Measurements from ENCODE around the gene ADARB2. TPM values are rescaled to one million over a fixed set of nuclear protein-coding genes. Genes with fewer than 3 reads are reported as not detected.
"Not testable (repeated sequence)": the region's sequence is repeated elsewhere in the genome, so short reads cannot be mapped to it uniquely, and the experiment has no call there.

Gene ADARB2
- total RNA-seq, 1 donor from 2014 or later, result 0.22 TPM

- ATAC-seq (no peak), DNase-seq (no peak)
- intact Hi-C loops (cut with micrococcal nuclease), result no loop called here
Observed at GRCh38 chr10:1346201-1346600, 391.1 kb downstream of the ADARB2 start.

DNA sequence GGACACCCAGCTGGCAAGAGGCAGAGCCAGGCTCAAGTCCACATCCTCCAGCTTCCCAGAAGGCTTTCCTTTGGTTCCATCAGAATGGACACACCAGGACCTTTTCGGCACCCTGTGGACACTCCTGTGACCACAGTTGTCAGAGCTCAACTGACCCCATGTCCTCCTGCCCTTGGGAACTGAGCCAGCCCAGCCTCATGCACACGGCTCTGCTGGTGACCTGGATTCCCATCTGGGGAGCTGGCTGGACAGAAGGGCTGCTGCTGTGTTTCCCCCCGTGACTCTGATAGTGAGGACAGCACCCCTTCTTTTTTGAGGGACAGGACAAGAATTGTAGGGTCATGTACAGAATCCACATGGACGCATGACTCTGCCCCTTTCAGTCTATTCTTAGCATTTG is 392.0 kb downstream of the ADARB2 start:
- intact Hi-C loops (cut with micrococcal nuclease), result no loop called here
- no peak for ATAC-seq
- DNase-seq, result no peak

DNA sequence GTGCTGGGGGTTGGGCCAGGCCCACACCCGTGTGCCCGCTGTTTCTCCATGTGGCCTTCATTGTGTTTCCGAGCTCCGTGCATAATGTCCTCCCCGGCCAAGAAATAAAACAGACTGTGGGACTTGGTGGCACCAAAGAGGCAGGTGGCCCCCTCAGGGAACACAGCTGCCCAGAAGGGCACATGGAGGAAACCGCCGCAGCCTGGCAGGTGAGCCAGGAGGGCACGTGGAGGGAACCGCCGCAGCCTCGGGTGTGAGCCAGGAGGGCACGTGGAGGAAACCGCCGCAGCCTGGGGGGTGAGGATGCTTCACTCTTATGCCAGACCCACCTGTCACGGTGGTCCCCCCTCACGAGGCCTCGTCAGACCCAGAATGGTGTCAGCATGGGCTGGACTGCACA is 392.5 kb downstream of the ADARB2 start:
- no peak for ATAC-seq
- intact Hi-C loops (cut with micrococcal nuclease), result no loop called here
- DNase-seq, result no peak

DNA sequence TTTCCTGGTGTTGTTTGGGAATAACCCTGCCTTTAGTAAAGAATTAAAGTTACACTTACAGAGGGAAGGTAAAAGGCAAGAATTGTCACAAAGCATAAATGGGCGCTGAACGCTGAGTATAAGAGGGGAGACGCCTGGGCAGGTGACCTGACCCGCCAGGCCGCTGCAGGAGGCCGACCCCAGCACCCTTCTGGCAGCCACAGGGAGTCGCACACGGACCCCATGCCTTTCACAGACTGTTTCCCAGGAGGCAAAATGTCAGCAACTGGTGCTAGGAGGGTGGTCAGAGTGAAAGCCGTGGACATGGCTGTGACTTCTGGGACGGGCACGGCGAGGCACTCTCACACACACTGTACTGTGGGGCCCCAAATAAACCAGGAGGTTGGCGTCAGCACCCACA is 392.9 kb downstream of the ADARB2 start:
- intact Hi-C loops (cut with micrococcal nuclease), result no loop called here
- DNase-seq (no peak), ATAC-seq (no peak)

GRCh38 chr10:1343176-1343575 is 394.1 kb downstream of the ADARB2 start:
- intact Hi-C loops (cut with micrococcal nuclease), result no loop called here
- ATAC-seq (no peak), DNase-seq (no peak)

GRCh38 chr10:1341052-1341451 is 396.3 kb downstream of the ADARB2 start:
- ATAC-seq; intact Hi-C loops (cut with micrococcal nuclease); DNase-seq: not testable (repeated sequence)

DNA sequence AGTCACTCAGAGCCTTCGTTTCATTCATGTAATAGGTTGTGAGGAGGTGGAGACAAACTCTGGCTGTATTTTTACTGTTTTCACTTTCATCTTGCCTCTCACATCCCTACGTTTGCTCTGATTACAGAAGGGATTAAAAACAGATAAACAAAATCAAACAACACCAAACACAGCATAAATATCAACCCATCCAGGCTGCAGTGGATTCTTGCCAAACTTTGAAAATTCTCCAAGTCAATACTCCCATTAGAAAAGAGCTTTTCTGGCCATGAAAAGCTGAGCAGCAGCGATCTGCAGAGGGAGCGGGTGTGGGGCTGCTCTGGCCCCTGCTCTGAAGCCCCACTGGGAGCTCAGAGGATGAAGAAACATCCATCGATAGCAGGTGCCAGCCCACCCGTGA is 397.9 kb downstream of the ADARB2 start:
- DNase-seq (no peak), ATAC-seq (no peak)
- intact Hi-C loops (cut with micrococcal nuclease), result no loop called here

GRCh38 chr10:1335642-1336041 is 401.7 kb downstream of the ADARB2 start:
- no peak for ATAC-seq

GRCh38 chr10:1333981-1334380 is 403.3 kb downstream of the ADARB2 start:
- DNase-seq (no peak), ATAC-seq (no peak)
- intact Hi-C loops (cut with micrococcal nuclease), result no loop called here

More at GRCh38 chr10:1335642-1336041, 401.7 kb downstream of the ADARB2 start:
- intact Hi-C loops (cut with micrococcal nuclease), result no loop called here
- DNase-seq, result no peak

DNA sequence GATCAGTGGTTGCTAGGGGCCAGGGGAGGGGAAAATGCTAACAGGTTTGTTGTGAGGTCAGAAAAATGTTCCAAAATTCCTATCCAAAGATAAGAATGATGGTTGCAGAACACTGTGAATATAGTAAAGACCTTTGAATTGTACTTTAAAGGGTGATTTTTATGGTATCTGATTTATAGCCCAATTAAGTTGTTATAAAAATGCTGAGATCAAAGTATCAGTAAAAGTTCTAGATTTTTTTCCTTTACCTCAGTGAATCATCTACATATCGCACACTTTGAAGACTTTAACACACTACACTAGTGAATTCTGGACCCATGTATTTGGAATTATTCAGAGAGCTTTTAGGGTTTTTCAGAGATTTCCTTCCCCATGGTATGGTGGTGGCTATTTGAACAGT is 405.8 kb downstream of the ADARB2 start:
- no peak for ATAC-seq
- no peak for DNase-seq
- intact Hi-C loops (cut with micrococcal nuclease), result no loop called here

- ATAC-seq, result no peak
- intact Hi-C loops (cut with micrococcal nuclease), result no loop called here
- DNase-seq, result no peak
Observed at GRCh38 chr10:1329622-1330021, 407.7 kb downstream of the ADARB2 start.

GRCh38 chr10:1328981-1329614 is 408.2 kb downstream of the ADARB2 start:
- DNase-seq, result no peak
- intact Hi-C loops (cut with micrococcal nuclease), result no loop called here
- ATAC-seq, result no peak

DNA sequence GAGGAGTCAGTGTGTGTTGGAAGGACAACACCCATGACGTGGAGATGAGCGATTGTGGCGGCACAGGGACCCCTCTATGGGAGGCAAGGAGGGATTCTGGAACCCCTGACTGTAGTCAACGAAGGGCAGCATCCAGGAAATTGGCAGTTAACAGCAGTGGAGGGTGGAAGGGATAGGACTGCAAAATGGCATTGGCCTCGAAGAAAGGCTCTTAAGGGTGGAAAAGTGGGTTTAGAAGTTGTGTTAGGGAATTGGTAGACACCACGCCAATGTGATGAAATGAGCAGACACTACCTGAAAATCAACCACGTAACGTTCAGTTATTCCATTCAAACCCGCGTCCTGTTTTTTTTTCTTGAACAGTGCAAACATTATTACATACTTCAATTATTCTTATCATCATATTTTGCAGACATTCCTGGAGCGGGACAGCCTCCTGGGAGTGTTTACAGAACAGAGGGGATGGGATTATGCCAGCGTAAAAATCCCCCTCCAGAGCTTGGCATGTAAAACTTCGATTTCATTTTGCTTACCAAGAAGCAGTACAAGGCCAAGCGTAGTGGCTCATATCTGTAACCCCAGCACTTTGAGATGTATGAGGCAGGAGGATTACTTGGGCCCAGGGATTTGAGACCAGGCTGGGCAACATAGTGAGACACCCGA is 409.0 kb downstream of the ADARB2 start:
- DNase-seq (no peak), ATAC-seq (no peak)
- intact Hi-C loops (cut with micrococcal nuclease), result no loop called here

DNA sequence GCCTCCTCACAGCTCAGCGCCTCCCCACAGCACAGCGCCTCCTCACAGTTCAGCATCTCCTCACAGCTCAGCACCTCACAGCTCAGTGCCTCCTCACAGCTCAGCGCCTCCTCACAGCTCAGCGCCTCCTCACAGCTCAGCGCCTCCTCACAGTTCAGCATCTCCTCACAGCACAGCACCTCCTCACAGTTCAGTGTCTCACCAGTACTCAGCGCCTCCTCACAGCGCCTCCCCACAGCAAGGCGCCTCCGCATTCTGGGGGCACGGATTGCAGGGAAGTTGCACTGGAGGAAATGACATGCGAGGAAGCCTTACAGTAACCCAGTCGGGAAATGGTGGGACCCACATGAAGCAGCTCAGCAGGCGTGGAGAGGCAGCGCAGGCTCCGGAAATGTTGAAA is 409.6 kb downstream of the ADARB2 start:
- DNase-seq, result no peak
- intact Hi-C loops (cut with micrococcal nuclease), result no loop called here
- ATAC-seq, result no peak

- ATAC-seq; DNase-seq; intact Hi-C loops (cut with micrococcal nuclease): not testable (repeated sequence)
Observed at GRCh38 chr10:1326514-1326913, 410.8 kb downstream of the ADARB2 start.

DNA sequence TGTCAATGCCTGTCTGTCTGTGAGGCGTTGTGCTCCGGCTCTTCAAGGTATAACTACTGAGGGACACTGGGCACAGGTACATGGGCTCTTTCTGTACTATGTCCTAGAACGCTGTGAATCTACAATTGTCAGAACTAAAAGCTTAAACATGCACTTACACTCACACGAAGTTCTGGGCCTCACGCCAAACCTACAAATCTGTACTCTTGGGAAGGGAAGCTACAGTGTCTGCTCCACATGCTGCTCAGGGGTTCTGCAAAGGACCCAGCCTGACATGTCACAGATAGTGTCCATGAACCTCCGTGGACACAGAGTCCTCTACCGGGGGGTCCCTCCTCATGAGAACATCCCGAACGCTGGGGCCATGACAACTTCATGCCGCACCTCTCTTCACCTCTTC is 412.4 kb downstream of the ADARB2 start:
- no peak for ATAC-seq

GRCh38 chr10:1323951-1324350 is 413.4 kb downstream of the ADARB2 start:
- ATAC-seq, result no peak
- intact Hi-C loops (cut with micrococcal nuclease), result no loop called here
- DNase-seq, result no peak

More for the DNA sequence above, 412.4 kb downstream of the ADARB2 start:
- intact Hi-C loops (cut with micrococcal nuclease), result no loop called here
- DNase-seq, result no peak

DNA sequence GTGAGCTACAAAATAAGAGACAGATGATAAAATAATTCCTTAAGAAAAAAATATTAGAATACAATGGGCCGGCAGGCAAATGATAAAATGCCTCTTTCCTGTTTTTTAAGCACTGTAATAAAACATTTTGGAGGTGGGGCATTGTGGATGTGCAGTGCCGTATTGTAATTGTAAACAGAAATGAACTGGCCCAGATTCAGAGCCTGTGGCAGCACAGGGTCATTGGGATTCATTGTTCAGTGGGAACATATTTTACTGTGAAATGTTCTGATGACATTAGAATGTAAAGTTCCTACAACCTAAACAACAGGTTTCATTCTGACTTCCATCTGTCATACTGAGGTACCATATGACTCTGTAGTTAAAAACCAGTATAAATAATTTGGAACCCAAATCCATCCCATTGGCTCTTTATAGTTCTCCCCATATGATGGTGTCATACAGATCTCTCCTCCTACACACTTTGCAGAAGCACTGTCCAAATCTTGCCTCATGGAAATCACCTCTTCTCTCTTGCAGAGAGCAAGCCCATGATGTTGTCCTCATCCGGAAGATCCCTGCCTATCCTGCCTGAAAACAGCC is 416.5 kb downstream of the ADARB2 start:
- intact Hi-C loops (cut with micrococcal nuclease), result no loop called here
- DNase-seq (no peak), ATAC-seq (no peak)

DNA sequence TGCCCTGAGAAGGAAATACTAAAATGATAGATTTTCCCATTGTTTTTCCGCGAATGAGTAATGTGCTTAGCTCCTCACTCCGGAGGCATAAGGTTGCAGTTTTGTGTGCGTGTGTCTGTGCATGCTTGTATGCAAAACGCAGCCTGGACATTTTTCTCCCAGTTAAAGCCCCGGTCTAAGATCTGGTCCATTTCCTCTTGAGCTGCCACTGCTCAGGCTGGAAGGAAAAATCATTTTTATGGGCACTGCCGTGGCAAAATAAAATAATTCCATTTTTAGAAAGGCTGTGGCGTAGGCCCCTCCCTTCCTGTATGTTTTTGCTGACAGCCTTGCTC is 420.5 kb downstream of the ADARB2 start:
- intact Hi-C loops (cut with micrococcal nuclease), result no loop called here
- ATAC-seq (no peak), DNase-seq (no peak)

- no peak for DNase-seq
Observed at GRCh38 chr10:1316121-1316808, 421.1 kb downstream of the ADARB2 start.

More at GRCh38 chr10:1316121-1316808, 421.1 kb downstream of the ADARB2 start:
- intact Hi-C loops (cut with micrococcal nuclease), result no loop called here
- ATAC-seq, result no peak

Data from left ventricle myocardium superior (tissue), 1 donor.